ENCODE measurements around the gene SIKE1. TPM values are rescaled to one million over a fixed set of nuclear protein-coding genes. Genes with fewer than 3 reads are reported as not detected.
A peak's percentile ranks its signal among the peaks of the same experiment; 100 is the strongest.

The SIKE1 gene
- total and polyA plus RNA-seq, 2 experiments from 2014 or later: 40.5 to 50.1 TPM

DNA sequence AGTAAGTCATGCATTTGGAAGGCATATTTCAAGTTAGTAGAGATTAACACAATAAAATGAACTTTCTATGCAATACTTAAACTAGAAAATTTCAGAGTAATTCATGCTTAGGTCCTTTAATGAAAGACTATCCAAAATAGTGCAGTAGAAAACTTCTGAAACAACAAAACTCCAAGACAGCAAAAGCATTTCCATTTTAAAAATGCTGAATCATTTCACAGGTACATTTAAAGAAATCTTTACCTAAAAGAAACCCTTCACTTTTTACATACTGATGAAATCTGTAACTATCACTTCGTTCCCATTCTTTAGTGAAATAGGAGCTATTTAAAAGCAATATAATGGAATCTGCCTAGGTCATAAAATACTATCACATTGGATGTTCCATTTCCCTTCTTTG is 40.2 kb downstream of the SIKE1 start:
- Histone ChIP-seq H3K4me3 (no peak overlapping the region), H3K9me3 (ENCODE audit: low read depth) (no peaks in the 10 kb centered on the region), H3K79me2 (peaks cover 93% of the 10 kb centered on the region), H3K4me2 (no peak overlapping the region), H4K20me1 (ENCODE audit: insufficient read depth, poor library complexity, severe bottlenecking) (peaks cover 57% of the 10 kb centered on the region), H3K9me2 (replicated peaks; ENCODE audit: insufficient read depth) (no peaks in the 10 kb centered on the region), H3K27me3 (no peaks in the 10 kb centered on the region), H3K27ac (no peak overlapping the region), H3K4me1 (ENCODE audit: insufficient read depth) (peaks cover 10% of the 10 kb centered on the region), H3K36me3 (replicated peaks; ENCODE audit: insufficient read depth, low read depth) (no peaks in the 10 kb centered on the region), H2AFZ (no peak overlapping the region)
- TF ChIP-seq, protein P1, sequence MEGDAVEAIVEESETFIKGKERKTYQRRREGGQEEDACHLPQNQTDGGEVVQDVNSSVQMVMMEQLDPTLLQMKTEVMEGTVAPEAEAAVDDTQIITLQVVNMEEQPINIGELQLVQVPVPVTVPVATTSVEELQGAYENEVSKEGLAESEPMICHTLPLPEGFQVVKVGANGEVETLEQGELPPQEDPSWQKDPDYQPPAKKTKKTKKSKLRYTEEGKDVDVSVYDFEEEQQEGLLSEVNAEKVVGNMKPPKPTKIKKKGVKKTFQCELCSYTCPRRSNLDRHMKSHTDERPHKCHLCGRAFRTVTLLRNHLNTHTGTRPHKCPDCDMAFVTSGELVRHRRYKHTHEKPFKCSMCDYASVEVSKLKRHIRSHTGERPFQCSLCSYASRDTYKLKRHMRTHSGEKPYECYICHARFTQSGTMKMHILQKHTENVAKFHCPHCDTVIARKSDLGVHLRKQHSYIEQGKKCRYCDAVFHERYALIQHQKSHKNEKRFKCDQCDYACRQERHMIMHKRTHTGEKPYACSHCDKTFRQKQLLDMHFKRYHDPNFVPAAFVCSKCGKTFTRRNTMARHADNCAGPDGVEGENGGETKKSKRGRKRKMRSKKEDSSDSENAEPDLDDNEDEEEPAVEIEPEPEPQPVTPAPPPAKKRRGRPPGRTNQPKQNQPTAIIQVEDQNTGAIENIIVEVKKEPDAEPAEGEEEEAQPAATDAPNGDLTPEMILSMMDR (IDR thresholded peaks at IDR 0.05; ENCODE audit: poor library complexity): no peak
- TF ChIP-seq EZH2phosphoT487 (IDR thresholded peaks at IDR 0.05; ENCODE audit: low read depth, severe bottlenecking, unreplicated experiment) (no peak), EZH2 (IDR thresholded peaks at IDR 0.05; ENCODE audit: borderline replicate concordance) (no peak)
- no peak for DNase-seq (ENCODE audit: low spot score)
- WGBS (ENCODE audit: low lambda C conversion rate, missing lambda C conversion rate): 94% methylated on average over 1 of the region's 1 CpG

DNA sequence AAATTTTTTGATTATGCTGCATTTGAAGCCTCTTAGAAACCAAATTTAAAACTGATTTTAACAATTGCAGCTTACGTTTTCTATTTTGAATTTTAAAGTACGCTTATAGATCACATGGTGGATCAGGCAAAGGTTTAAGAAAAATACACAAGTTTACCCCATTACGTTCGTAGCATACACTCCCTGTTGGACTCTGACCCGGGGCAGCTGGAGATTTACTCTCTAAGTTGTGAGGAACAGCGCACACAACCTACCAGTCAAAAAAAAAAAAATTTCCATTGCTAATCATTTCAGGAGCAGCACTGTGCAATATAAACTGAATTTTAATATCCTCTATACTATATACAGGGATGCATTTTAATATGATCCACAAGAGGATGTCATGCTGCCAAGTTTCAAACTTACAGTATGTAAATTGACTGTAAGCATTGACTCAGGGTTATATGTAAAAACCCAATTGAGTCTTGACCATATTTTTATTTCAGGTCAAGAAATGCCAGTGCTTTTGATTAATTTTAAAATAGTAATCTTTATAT is 43.1 kb downstream of the SIKE1 start:
- Histone ChIP-seq H3K4me1 (ENCODE audit: insufficient read depth) (peaks cover 10% of the 10 kb centered on the region), H3K4me2 (peak overlapping the region; percentile 33), H3K27ac (peak overlapping the region; percentile 50), H3K36me3 (replicated peaks; ENCODE audit: insufficient read depth, low read depth) (no peaks in the 10 kb centered on the region), H3K9me2 (replicated peaks; ENCODE audit: insufficient read depth) (no peaks in the 10 kb centered on the region), H3K79me2 (peaks cover 90% of the 10 kb centered on the region), H3K4me3 (no peak overlapping the region), H3K9me3 (ENCODE audit: low read depth) (no peaks in the 10 kb centered on the region), H2AFZ (no peak overlapping the region), H4K20me1 (ENCODE audit: insufficient read depth, poor library complexity, severe bottlenecking) (peaks cover 27% of the 10 kb centered on the region), H3K27me3 (no peaks in the 10 kb centered on the region)
- 67% methylated on average over 6 of the region's 6 CpGs for WGBS (ENCODE audit: low lambda C conversion rate, missing lambda C conversion rate)
- DNase-seq (ENCODE audit: low spot score): peak; percentile 48
- TF ChIP-seq, protein P1 (IDR thresholded peaks at IDR 0.05; ENCODE audit: poor library complexity): no peak
- TF ChIP-seq EZH2 (IDR thresholded peaks at IDR 0.05; ENCODE audit: borderline replicate concordance) (no peak), EZH2phosphoT487 (IDR thresholded peaks at IDR 0.05; ENCODE audit: low read depth, severe bottlenecking, unreplicated experiment) (no peak)

DNA sequence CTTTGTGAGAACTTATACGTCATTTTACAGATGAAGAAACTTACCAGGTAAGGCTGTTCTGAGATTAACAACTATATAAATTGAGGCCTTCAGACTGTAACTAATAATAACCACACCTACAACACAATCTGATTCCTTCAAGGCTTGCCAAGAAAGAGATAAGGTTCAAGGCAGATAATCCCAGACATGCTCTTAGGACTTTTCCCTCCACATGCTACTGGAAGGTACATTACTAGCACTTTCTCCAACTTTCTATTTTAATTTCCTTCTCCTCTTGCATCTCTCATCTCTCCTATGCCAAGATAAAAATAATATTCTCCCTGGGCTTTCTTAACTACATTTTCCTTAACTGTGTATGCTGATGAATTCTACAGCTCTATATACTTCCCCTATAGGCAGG is 45.0 kb downstream of the SIKE1 start:
- Histone ChIP-seq H3K4me2 (no peak overlapping the region), H3K36me3 (replicated peaks; ENCODE audit: insufficient read depth, low read depth) (no peaks in the 10 kb centered on the region), H3K27ac (no peak overlapping the region), H3K4me3 (no peak overlapping the region), H2AFZ (no peak overlapping the region), H3K79me2 (peaks cover 87% of the 10 kb centered on the region), H4K20me1 (ENCODE audit: insufficient read depth, poor library complexity, severe bottlenecking) (peaks cover 12% of the 10 kb centered on the region), H3K4me1 (ENCODE audit: insufficient read depth) (peaks cover 10% of the 10 kb centered on the region), H3K27me3 (no peaks in the 10 kb centered on the region), H3K9me3 (ENCODE audit: low read depth) (no peaks in the 10 kb centered on the region), H3K9me2 (replicated peaks; ENCODE audit: insufficient read depth) (no peaks in the 10 kb centered on the region)
- TF ChIP-seq EZH2phosphoT487 (IDR thresholded peaks at IDR 0.05; ENCODE audit: low read depth, severe bottlenecking, unreplicated experiment) (no peak), EZH2 (IDR thresholded peaks at IDR 0.05; ENCODE audit: borderline replicate concordance) (no peak)
- TF ChIP-seq, protein P1 (IDR thresholded peaks at IDR 0.05; ENCODE audit: poor library complexity): no peak
- no peak for DNase-seq (ENCODE audit: low spot score)
- WGBS (ENCODE audit: low lambda C conversion rate, missing lambda C conversion rate): 100% methylated on average over 1 of the region's 1 CpG

Measured in hepatocyte (in vitro differentiated cells).